Prostate gland (tissue), 2 donors: Measurements from ENCODE around the gene SUPT3H.

ENCODE experiments used
- POLR2A ChIP-seq: fragments of 450-650 bp; IDR thresholded peaks from one replicate; pipeline ENCODE4 v1.6.1; 2016; ENCODE audit warnings: antibody characterized with exemption, mild to moderate bottlenecking
- POLR2AphosphoS5 ChIP-seq: sonication (generic); formaldehyde crosslinking; IDR thresholded peaks from one replicate; pipeline ENCODE4 v1.6.1; 2017; ENCODE audit warnings: antibody characterized with exemption
- TF ChIP-seq, protein P1 (sequence below), 4 experiments: fragments of 200-600 bp in 2 of 4; fragments of 450-650 bp in 2 of 4; sonication (generic) in 2 of 4; IDR thresholded peaks; 1 replicate in 3 of 4; 2 replicates in 1 of 4; pipeline ENCODE4 v1.5.1; 2016 to 2019; ENCODE audit warnings: antibody characterized with exemption in 4 of 4, mild to moderate bottlenecking in 2 of 4, moderate library complexity in 2 of 4

DNA sequence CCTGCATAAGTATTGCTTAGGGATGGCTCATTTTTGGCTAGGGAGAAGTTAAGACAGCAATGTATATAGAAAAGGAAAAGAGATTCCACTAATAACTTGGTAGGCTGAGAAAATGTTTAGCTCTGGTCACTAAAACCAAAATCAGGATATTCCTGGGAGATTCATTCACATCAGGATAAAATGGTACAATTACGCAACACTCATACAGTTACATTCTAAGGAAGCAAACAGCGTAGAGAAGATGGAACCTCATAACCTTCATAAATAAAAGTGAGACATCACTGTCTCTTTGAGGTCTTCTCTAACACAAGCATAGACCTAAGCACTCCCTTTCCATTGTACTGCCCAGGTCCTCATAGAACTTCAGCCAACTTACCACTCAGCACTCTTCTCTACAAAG is 345.3 kb downstream of the SUPT3H start:
- TF ChIP-seq POLR2AphosphoS5 (no peak), POLR2A (no peak)
- TF ChIP-seq, protein P1, sequence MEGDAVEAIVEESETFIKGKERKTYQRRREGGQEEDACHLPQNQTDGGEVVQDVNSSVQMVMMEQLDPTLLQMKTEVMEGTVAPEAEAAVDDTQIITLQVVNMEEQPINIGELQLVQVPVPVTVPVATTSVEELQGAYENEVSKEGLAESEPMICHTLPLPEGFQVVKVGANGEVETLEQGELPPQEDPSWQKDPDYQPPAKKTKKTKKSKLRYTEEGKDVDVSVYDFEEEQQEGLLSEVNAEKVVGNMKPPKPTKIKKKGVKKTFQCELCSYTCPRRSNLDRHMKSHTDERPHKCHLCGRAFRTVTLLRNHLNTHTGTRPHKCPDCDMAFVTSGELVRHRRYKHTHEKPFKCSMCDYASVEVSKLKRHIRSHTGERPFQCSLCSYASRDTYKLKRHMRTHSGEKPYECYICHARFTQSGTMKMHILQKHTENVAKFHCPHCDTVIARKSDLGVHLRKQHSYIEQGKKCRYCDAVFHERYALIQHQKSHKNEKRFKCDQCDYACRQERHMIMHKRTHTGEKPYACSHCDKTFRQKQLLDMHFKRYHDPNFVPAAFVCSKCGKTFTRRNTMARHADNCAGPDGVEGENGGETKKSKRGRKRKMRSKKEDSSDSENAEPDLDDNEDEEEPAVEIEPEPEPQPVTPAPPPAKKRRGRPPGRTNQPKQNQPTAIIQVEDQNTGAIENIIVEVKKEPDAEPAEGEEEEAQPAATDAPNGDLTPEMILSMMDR (IDR thresholded peaks at IDR 0.05), result no peak
